IMR-90 (cell line): ENCODE measurements around the gene PRF1. TPM values are rescaled to one million over a fixed set of nuclear protein-coding genes. Genes with fewer than 3 reads are reported as not detected.

Source experiments
- ATAC-seq: fragments of 200-7000 bp; cut with Tn5 transposase; 2 replicates; pipeline ENCODE4 v1.9.1; 2020; ENCODE audit warnings: low read depth, mild to moderate bottlenecking, moderate library complexity
- BruUV-seq: library from RNA; stranded (reverse); fragments of 400-500 nt; replicated peaks from 2 replicates; lab custom pipeline; 2021; lab: Mats Ljungman, UMichigan
- CTCF ChIA-PET: fragments of 300-600 bp; formaldehyde crosslinking; extraction: SDS; loops from one replicate; lab custom pipeline; 2021; ENCODE audit warnings: antibody characterized with exemption; lab: Yijun Ruan, JAX
- POLR2A ChIA-PET: fragments of 300-600 bp; sonication (Branson Sonifier 250); formaldehyde crosslinking; loops from one replicate; lab custom pipeline; 2022; ENCODE audit warnings: antibody characterized with exemption; ENCODE audit not compliant: unreplicated experiment; lab: Charles Lee
- DNase-seq: peaks from one replicate; pipeline ENCODE4 v3.0.0; 2013
- H2AFZ ChIP-seq: replicated peaks from 2 replicates; pipeline ENCODE3; 2013; ENCODE audit warnings: low read length, mild to moderate bottlenecking; ENCODE audit not compliant: poor library complexity
- H2AK5ac ChIP-seq: 2 replicates; pipeline ENCODE4 v1.6.1; 2013; ENCODE audit warnings: low read depth, low read length, inconsistent platforms
- H2AK9ac ChIP-seq: replicated peaks from 2 replicates; pipeline ENCODE3; 2013; ENCODE audit warnings: mild to moderate bottlenecking, low read depth, low read length, moderate library complexity; ENCODE audit not compliant: poor library complexity
- H2BK120ac ChIP-seq: 2 replicates; pipeline ENCODE4 v1.6.1; 2013; ENCODE audit warnings: low read depth, low read length, inconsistent platforms
- H2BK15ac ChIP-seq: 3 replicates; pipeline ENCODE4 v1.6.1; 2013; ENCODE audit warnings: low read depth, low read length, inconsistent platforms
- H2BK20ac ChIP-seq: 2 replicates; pipeline ENCODE4 v1.6.1; 2013; ENCODE audit warnings: low read depth, mild to moderate bottlenecking, inconsistent platforms, low read length, moderate library complexity
- H2BK5ac ChIP-seq: 2 replicates; pipeline ENCODE4 v1.6.1; 2013; ENCODE audit warnings: mild to moderate bottlenecking, low read depth, low read length, inconsistent platforms; ENCODE audit not compliant: poor library complexity, severe bottlenecking
- H3K14ac ChIP-seq: replicated peaks from 2 replicates; pipeline ENCODE4 v1.6.1; 2013; ENCODE audit warnings: low read depth, low read length, inconsistent platforms
- H3K18ac ChIP-seq: 2 replicates; pipeline ENCODE4 v1.6.1; 2013; ENCODE audit warnings: low read depth, low read length, control low read depth
- H3K23ac ChIP-seq: 2 replicates; pipeline ENCODE4 v1.6.1; 2013; ENCODE audit warnings: low read depth, low read length, inconsistent platforms
- H3K27ac ChIP-seq: 2 replicates; pipeline ENCODE4 v1.5.1; 2013; ENCODE audit warnings: mild to moderate bottlenecking, control low read depth, low read length; ENCODE audit not compliant: insufficient read depth
- H3K27me3 ChIP-seq: 2 replicates; pipeline ENCODE4 v1.6.1; 2013; ENCODE audit warnings: low read length; ENCODE audit not compliant: control insufficient read depth, insufficient read depth
- H3K36me3 ChIP-seq: 2 replicates; pipeline ENCODE4 v1.6.1; 2013; ENCODE audit warnings: low read length, mixed read lengths; ENCODE audit not compliant: control insufficient read depth, insufficient read depth
- H3K4ac ChIP-seq: 2 replicates; pipeline ENCODE4 v1.6.1; 2013; ENCODE audit warnings: low read depth, low read length, inconsistent platforms
- H3K4me1 ChIP-seq: 2 replicates; pipeline ENCODE4 v1.6.1; 2013; ENCODE audit warnings: low read length, mixed read lengths; ENCODE audit not compliant: control insufficient read depth, insufficient read depth
- H3K4me2 ChIP-seq: 2 replicates; pipeline ENCODE4 v1.6.1; 2013; ENCODE audit warnings: low read depth, mild to moderate bottlenecking, control low read depth, low read length, moderate library complexity
- H3K4me3 ChIP-seq: 2 replicates; pipeline ENCODE4 v1.5.1; 2013; ENCODE audit warnings: low read depth, mild to moderate bottlenecking, control low read depth, low read length, moderate library complexity; ENCODE audit not compliant: insufficient read depth
- H3K56ac ChIP-seq: 2 replicates; pipeline ENCODE4 v1.6.1; 2013; ENCODE audit warnings: low read length, inconsistent platforms; ENCODE audit not compliant: insufficient read depth; ENCODE audit errors: extremely low read depth
- H3K79me1 ChIP-seq, 2 experiments: 2 replicates each; pipeline ENCODE4 v1.6.1; 2013; ENCODE audit warnings: low read length in 2 of 2, inconsistent platforms in 1 of 2, low read depth in 1 of 2
- H3K9ac ChIP-seq: 2 replicates; pipeline ENCODE4 v1.6.1; 2013; ENCODE audit warnings: low read depth, low read length, control low read depth
- H3K9me1 ChIP-seq: 2 replicates; pipeline ENCODE4 v1.6.1; 2013; ENCODE audit warnings: low read length, inconsistent platforms; ENCODE audit not compliant: insufficient read depth
- H3K9me3 ChIP-seq: 2 replicates; pipeline ENCODE4 v1.6.1; 2013; ENCODE audit warnings: low read length; ENCODE audit not compliant: control insufficient read depth, insufficient read depth
- H4K20me1 ChIP-seq: 2 replicates; pipeline ENCODE4 v1.6.1; 2013; ENCODE audit warnings: low read length, inconsistent platforms; ENCODE audit not compliant: insufficient read depth
- H4K5ac ChIP-seq: 2 replicates; pipeline ENCODE4 v1.6.1; 2013; ENCODE audit warnings: mild to moderate bottlenecking, low read depth, low read length, control low read depth
- H4K8ac ChIP-seq, 2 experiments: 2 replicates each; pipeline ENCODE4 v1.6.1; 2013; ENCODE audit warnings: low read depth in 2 of 2, low read length in 2 of 2, control low read depth in 1 of 2, inconsistent platforms in 1 of 2
- H4K91ac ChIP-seq: 2 replicates; pipeline ENCODE4 v1.6.1; 2013; ENCODE audit warnings: low read depth, low read length, inconsistent platforms; ENCODE audit not compliant: insufficient read depth
- CEBPB ChIP-seq: IDR thresholded peaks from 2 replicates; pipeline ENCODE4 v1.6.1; 2012; ENCODE audit warnings: low read depth, low read length, improper control_type of control experiment
- CHD1 ChIP-seq: IDR thresholded peaks from 2 replicates; pipeline ENCODE4 v1.6.1; 2012; ENCODE audit warnings: low read depth, low read length, improper control_type of control experiment
- MAFK ChIP-seq: IDR thresholded peaks from 2 replicates; pipeline ENCODE4 v1.6.1; 2012; ENCODE audit warnings: low read depth, low read length, improper control_type of control experiment
- MAZ ChIP-seq: IDR thresholded peaks from 2 replicates; pipeline ENCODE4 v1.6.1; 2012; ENCODE audit warnings: low read depth, mild to moderate bottlenecking, low read length, improper control_type of control experiment, moderate library complexity, borderline replicate concordance
- MXI1 ChIP-seq: IDR thresholded peaks from 2 replicates; pipeline ENCODE4 v1.6.1; 2012; ENCODE audit warnings: low read depth, mild to moderate bottlenecking, low read length, moderate library complexity, borderline replicate concordance
- POLR2A ChIP-seq: IDR thresholded peaks from 2 replicates; pipeline ENCODE4 v1.6.1; 2012; ENCODE audit warnings: mild to moderate bottlenecking, low read depth, low read length
- RAD21 ChIP-seq: IDR thresholded peaks from 2 replicates; pipeline ENCODE4 v1.6.1; 2012; ENCODE audit warnings: low read length, improper control_type of control experiment
- RCOR1 ChIP-seq: IDR thresholded peaks from 2 replicates; pipeline ENCODE4 v1.6.1; 2012; ENCODE audit warnings: mild to moderate bottlenecking, low read length, improper control_type of control experiment; ENCODE audit not compliant: insufficient replicate concordance
- SMC3 ChIP-seq: fragments of 150-350 bp; IDR thresholded peaks from 2 replicates; pipeline ENCODE4 v1.6.1; 2016; ENCODE audit warnings: low read depth, mild to moderate bottlenecking, antibody characterized with exemption, low read length, moderate library complexity
- WGBS, 2 experiments: methylation state at CpG; one replicate each; pipeline versions ENCODE4 v1.1.5 to v1.1.7; 2013; ENCODE audit warnings: missing lambda C conversion rate in 2 of 2; ENCODE audit not compliant: insufficient read length in 1 of 2; ENCODE audit errors: extremely low coverage in 2 of 2; 5-methylcytosine and 5-hydroxymethylcytosine counted together
- dilution Hi-C: fragments of 300-500 bp; cut with HindIII; formaldehyde crosslinking; loops from one replicate; pipeline ENCODE4 v1.14.3; 2018; ENCODE audit warnings: low sequenced_read_pairs; ENCODE audit not compliant: unreplicated experiment
- in situ Hi-C: fragments of 300-500 bp; cut with MboI; formaldehyde crosslinking; loops from 3 replicates; pipeline ENCODE4 v1.14.3; 2019; ENCODE audit warnings: low sequenced_read_pairs, inconsistent platforms, mixed read lengths
- intact Hi-C: fragments of 100-400 bp; cut with micrococcal nuclease; formaldehyde crosslinking; loops from 2 replicates; pipeline ENCODE4 v1.10.0; 2022
- polyA plus RNA-seq, 3 experiments: library from polyadenylated mRNA; depleted of rRNA; stranded (reverse); fragments of >200 nt; gene quantifications; 2 replicates each; pipeline ENCODE4 v1.2.3, GENCODE V29; 2012; ENCODE audit warnings: low replicate concordance in 1 of 3
- total RNA-seq: library from RNA; depleted of rRNA; stranded (reverse); fragments of >200 nt; gene quantifications from 2 replicates; pipeline ENCODE4 v1.2.3, GENCODE V29; 2012
- TF ChIP-seq, protein P1 (sequence below): conservative IDR thresholded peaks from 2 replicates; pipeline ENCODE4 v1.5.1; 2012; ENCODE audit warnings: mild to moderate bottlenecking, low read depth, low read length, improper control_type of control experiment
- TF ChIP-seq, protein P2 (sequence below): fragments of 150-350 bp; IDR thresholded peaks from 2 replicates; pipeline ENCODE4 v1.6.1; 2017; ENCODE audit warnings: mild to moderate bottlenecking, antibody characterized with exemption, low read length, low read depth
- TF ChIP-seq, protein P3 (sequence below): fragments of 150-350 bp; IDR thresholded peaks from 2 replicates; pipeline ENCODE4 v1.6.1; 2016; ENCODE audit warnings: low read depth, mild to moderate bottlenecking, low read length, moderate library complexity, borderline replicate concordance

PRF1 gene
- total and polyA plus RNA-seq, 2 of the 4 experiments (the other 2 are of a cell fraction), result not detected

DNA sequence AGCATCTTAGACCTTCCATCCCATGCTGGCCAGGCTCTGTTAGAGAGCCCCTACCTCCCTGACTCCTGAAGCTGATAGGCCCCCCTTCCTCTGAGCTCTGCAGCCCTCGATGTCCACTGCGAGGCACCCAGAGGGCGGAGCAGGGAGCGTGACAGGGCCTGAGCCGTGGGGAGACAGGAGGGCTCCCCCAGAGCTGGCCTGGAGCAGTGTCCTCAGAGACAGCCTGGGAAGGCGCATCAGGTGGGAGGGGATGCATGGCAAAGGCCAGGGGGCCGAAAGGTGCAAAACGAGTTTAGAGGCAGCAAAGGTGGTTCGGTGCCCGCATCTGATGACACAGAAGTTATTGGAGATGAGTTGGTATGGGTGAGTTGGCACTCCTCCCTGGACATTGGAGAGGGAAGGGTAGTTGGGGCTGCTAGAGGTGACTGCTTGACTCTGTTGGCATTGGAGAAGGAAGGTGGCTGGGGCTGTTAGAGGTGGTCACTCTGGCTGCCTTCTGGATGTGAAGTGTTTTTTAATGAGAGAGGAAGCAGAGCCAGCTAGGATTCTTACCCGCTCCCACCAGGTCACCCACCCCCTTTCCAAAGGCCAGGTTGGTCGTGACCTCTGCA, 53.1 kb downstream of the PRF1 start:
- peaks cover 11% of the 10 kb centered on the region for H3K9me1 ChIP-seq
- ATAC-seq, result no peak
- H4K20me1 ChIP-seq, result no peaks in the 10 kb centered on the region
- H3K4me1 ChIP-seq, result peaks cover 9% of the 10 kb centered on the region
- no peak overlapping the region for H3K27ac ChIP-seq
- H4K5ac ChIP-seq, result no peak overlapping the region
- no peak overlapping the region for H3K14ac ChIP-seq
- no peak overlapping the region for H3K4ac ChIP-seq
- no peak for TF ChIP-seq CHD1
- no peak for TF ChIP-seq RCOR1
- TF ChIP-seq MXI1, result no peak
- TF ChIP-seq, protein P1, sequence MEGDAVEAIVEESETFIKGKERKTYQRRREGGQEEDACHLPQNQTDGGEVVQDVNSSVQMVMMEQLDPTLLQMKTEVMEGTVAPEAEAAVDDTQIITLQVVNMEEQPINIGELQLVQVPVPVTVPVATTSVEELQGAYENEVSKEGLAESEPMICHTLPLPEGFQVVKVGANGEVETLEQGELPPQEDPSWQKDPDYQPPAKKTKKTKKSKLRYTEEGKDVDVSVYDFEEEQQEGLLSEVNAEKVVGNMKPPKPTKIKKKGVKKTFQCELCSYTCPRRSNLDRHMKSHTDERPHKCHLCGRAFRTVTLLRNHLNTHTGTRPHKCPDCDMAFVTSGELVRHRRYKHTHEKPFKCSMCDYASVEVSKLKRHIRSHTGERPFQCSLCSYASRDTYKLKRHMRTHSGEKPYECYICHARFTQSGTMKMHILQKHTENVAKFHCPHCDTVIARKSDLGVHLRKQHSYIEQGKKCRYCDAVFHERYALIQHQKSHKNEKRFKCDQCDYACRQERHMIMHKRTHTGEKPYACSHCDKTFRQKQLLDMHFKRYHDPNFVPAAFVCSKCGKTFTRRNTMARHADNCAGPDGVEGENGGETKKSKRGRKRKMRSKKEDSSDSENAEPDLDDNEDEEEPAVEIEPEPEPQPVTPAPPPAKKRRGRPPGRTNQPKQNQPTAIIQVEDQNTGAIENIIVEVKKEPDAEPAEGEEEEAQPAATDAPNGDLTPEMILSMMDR, result no peak
- TF ChIP-seq RAD21, result no peak
- TF ChIP-seq, protein P2, sequence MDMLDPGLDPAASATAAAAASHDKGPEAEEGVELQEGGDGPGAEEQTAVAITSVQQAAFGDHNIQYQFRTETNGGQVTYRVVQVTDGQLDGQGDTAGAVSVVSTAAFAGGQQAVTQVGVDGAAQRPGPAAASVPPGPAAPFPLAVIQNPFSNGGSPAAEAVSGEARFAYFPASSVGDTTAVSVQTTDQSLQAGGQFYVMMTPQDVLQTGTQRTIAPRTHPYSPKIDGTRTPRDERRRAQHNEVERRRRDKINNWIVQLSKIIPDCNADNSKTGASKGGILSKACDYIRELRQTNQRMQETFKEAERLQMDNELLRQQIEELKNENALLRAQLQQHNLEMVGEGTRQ, result no peak
- no peak for TF ChIP-seq POLR2A
- TF ChIP-seq CEBPB, result no peak
- TF ChIP-seq SMC3, result no peak
- TF ChIP-seq, protein P3, sequence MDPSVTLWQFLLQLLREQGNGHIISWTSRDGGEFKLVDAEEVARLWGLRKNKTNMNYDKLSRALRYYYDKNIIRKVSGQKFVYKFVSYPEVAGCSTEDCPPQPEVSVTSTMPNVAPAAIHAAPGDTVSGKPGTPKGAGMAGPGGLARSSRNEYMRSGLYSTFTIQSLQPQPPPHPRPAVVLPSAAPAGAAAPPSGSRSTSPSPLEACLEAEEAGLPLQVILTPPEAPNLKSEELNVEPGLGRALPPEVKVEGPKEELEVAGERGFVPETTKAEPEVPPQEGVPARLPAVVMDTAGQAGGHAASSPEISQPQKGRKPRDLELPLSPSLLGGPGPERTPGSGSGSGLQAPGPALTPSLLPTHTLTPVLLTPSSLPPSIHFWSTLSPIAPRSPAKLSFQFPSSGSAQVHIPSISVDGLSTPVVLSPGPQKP, result no peak
- TF ChIP-seq MAFK, result no peak
- TF ChIP-seq MAZ, result no peak
- CTCF ChIA-PET, result interaction anchor here (0.5 to 1.2 kb wide), 4 partner anchors 12 to 205 kb away, joined by 3 read pairs; no protein-coding TSS in a partner anchor
- no peak overlapping the region for H2BK20ac ChIP-seq
- no peak overlapping the region for H2BK5ac ChIP-seq
- WGBS, 2 experiments, result no CpG with 5 or more reads among the region's 12 CpGs
- POLR2A ChIA-PET, result no interaction called here
- in situ Hi-C loops (loop anchor here (5.0 kb wide), 1 partner anchor 213 kb away; no protein-coding TSS in a partner anchor), dilution Hi-C loops (no loop called here), intact Hi-C loops (no loop called here)
- H2AK9ac ChIP-seq, result no peak overlapping the region
- no peak for DNase-seq
- no peak overlapping the region for H2BK120ac ChIP-seq
- H3K36me3 ChIP-seq, result no peaks in the 10 kb centered on the region
- H3K79me1 ChIP-seq, result no peaks in the 10 kb centered on the region
- H3K9me3 ChIP-seq, result no peaks in the 10 kb centered on the region
- H3K23ac ChIP-seq, result no peak overlapping the region
- no peak overlapping the region for H3K4me3 ChIP-seq
- H3K56ac ChIP-seq, result no peak overlapping the region
- no peak overlapping the region for H4K8ac ChIP-seq
- no peak overlapping the region for H2BK15ac ChIP-seq
- H3K18ac ChIP-seq, result no peak overlapping the region
- BruUV-seq, result no TSS peak
- H2AK5ac ChIP-seq, result no peak overlapping the region
- peaks cover 6% of the 10 kb centered on the region for H3K27me3 ChIP-seq
- H3K4me2 ChIP-seq, result no peak overlapping the region
- no peak overlapping the region for H4K91ac ChIP-seq
- H3K9ac ChIP-seq, result no peak overlapping the region
- H2AFZ ChIP-seq, result no peak overlapping the region
